ENCODE results near the gene DNAH3. TPM values are rescaled to one million over a fixed set of nuclear protein-coding genes. Genes with fewer than 3 reads are reported as not detected.
A peak's percentile ranks its signal among the peaks of the same experiment; 100 is the strongest.

The DNAH3 gene
- total and polyA plus RNA-seq, 2 of the 13 experiments (the other 11 are each of a cell fraction or from before 2014, with no cell fraction given) = 0.07 to 0.08 TPM

DNA sequence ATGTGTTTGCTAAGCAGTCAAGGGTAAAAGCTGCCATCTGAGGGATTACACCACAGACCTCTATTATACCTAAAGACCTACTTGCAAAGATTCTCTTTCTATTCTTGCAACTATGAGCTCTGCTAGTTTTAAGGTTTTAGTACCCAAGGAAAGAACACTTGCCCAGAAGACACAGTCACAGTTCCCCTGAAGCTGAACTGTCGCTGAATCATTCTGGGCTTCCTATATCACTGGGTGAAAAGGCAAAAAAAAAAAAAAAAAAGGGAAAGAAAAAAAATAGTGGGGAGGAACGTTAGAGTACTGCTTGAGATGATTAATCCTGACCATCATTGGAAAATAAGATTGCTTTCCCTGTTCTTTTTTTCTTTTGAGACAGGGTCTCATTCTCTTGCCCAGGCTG is 212.2 kb downstream of the DNAH3 start:
- H2AFZ ChIP-seq (ENCODE audit: low read length) = no peak overlapping the region
- no peak overlapping the region for H3K9ac ChIP-seq (ENCODE audit: insufficient read depth, low read depth, low read length)
- in situ Hi-C loops (cut with HindIII; ENCODE audit: extremely low pct_ligation_motif_present, low pct_unique_long_range_greater_than_20kb) = no loop called here
- peaks cover 1 to 4% of the 10 kb centered on the region in 2 experiments; a peak in 1 of 5 replicates for H3K27me3 ChIP-seq (ENCODE audit: control insufficient read depth in 1 of 2, insufficient read depth in 2 of 2, low read length in 2 of 2)
- no peaks in the 10 kb centered on the region for H3K9me3 ChIP-seq (ENCODE audit: low read length)
- intact Hi-C loops (cut with micrococcal nuclease; ENCODE audit: unreplicated experiment) = no loop called here
- no peaks in the 10 kb centered on the region for H4K20me1 ChIP-seq (ENCODE audit: insufficient read depth, low read length)
- H3K27ac ChIP-seq (ENCODE audit: extremely low read length, insufficient read depth, low read length) = no peak overlapping the region
- H3K4me1 ChIP-seq (ENCODE audit: insufficient read depth, low read length) = peaks cover 11% of the 10 kb centered on the region
- no peaks in the 10 kb centered on the region for H3K79me2 ChIP-seq (ENCODE audit: insufficient read depth, low read length)
- CTCF ChIA-PET (ENCODE audit: low intra/inter-chr PET ratio, low total read pairs) = no interaction called here
- no peak overlapping the region for H3K4me3 ChIP-seq (replicated peaks in 1 of 3; ENCODE audit: insufficient read depth in 1 of 3, low read depth in 2 of 3, low read length in 3 of 3)
- POLR2A ChIA-PET = no interaction called here
- ATAC-seq = no peak
- BruUV-seq (replicated peaks) = no TSS peak
- H3K4me2 ChIP-seq (ENCODE audit: low read depth, low read length) = no peak overlapping the region; the same call in 1 of the 2 replicates
- H3K36me3 ChIP-seq (replicated peaks in 1 of 2; ENCODE audit: control insufficient read depth in 1 of 2, insufficient read depth in 2 of 2, low read length in 2 of 2) = no peaks in the 10 kb centered on the region
- WGBS (ENCODE audit: low lambda C conversion rate) = 15% methylated on average over 2 of the region's 2 CpGs
- no peak for FAIRE-seq
- TF ChIP-seq, protein P1, sequence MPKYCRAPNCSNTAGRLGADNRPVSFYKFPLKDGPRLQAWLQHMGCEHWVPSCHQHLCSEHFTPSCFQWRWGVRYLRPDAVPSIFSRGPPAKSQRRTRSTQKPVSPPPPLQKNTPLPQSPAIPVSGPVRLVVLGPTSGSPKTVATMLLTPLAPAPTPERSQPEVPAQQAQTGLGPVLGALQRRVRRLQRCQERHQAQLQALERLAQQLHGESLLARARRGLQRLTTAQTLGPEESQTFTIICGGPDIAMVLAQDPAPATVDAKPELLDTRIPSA (CRISPR knock-in tag; IDR thresholded peaks at IDR 0.05; ENCODE audit: borderline replicate concordance) = no peak
- no peak for DNase-seq (ENCODE audit: low spot score)

- intact Hi-C loops (cut with micrococcal nuclease; ENCODE audit: unreplicated experiment) (no loop called here), in situ Hi-C loops (cut with HindIII; ENCODE audit: extremely low pct_ligation_motif_present, low pct_unique_long_range_greater_than_20kb) (no loop called here)
- ChIA-PET POLR2A (no interaction called here), CTCF (ENCODE audit: low intra/inter-chr PET ratio, low total read pairs) (no interaction called here)
- BruUV-seq (replicated peaks) = no TSS peak
- H4K20me1 ChIP-seq (ENCODE audit: insufficient read depth, low read length) = no peaks in the 10 kb centered on the region
- WGBS (ENCODE audit: low lambda C conversion rate) = 7% methylated on average over 6 of the region's 6 CpGs
- H3K4me2 ChIP-seq (ENCODE audit: low read depth, low read length) = no peak overlapping the region
- no peak overlapping the region for H3K27ac ChIP-seq (ENCODE audit: extremely low read length, insufficient read depth, low read length)
- no peaks in the 10 kb centered on the region for H3K36me3 ChIP-seq (replicated peaks in 1 of 2; ENCODE audit: control insufficient read depth in 1 of 2, insufficient read depth in 2 of 2, low read length in 2 of 2)
- FAIRE-seq = no peak
- H3K9me3 ChIP-seq (ENCODE audit: low read length) = no peaks in the 10 kb centered on the region
- no peak for ATAC-seq
- H3K9ac ChIP-seq (ENCODE audit: insufficient read depth, low read depth, low read length) = no peak overlapping the region
- no peak overlapping the region for H2AFZ ChIP-seq (ENCODE audit: low read length)
- DNase-seq (ENCODE audit: low spot score) = peak; percentile 35
- H3K27me3 ChIP-seq (ENCODE audit: control insufficient read depth in 1 of 2, insufficient read depth in 2 of 2, low read length in 2 of 2) = peaks cover 1 to 4% of the 10 kb centered on the region in 2 experiments; a peak in 1 of 5 replicates
- H3K4me1 ChIP-seq (ENCODE audit: insufficient read depth, low read length) = peaks cover 11% of the 10 kb centered on the region
- H3K4me3 ChIP-seq (replicated peaks in 1 of 3; ENCODE audit: insufficient read depth in 1 of 3, low read depth in 2 of 3, low read length in 3 of 3) = no peak overlapping the region
- H3K79me2 ChIP-seq (ENCODE audit: insufficient read depth, low read length) = no peaks in the 10 kb centered on the region
- TF ChIP-seq, protein P2, sequence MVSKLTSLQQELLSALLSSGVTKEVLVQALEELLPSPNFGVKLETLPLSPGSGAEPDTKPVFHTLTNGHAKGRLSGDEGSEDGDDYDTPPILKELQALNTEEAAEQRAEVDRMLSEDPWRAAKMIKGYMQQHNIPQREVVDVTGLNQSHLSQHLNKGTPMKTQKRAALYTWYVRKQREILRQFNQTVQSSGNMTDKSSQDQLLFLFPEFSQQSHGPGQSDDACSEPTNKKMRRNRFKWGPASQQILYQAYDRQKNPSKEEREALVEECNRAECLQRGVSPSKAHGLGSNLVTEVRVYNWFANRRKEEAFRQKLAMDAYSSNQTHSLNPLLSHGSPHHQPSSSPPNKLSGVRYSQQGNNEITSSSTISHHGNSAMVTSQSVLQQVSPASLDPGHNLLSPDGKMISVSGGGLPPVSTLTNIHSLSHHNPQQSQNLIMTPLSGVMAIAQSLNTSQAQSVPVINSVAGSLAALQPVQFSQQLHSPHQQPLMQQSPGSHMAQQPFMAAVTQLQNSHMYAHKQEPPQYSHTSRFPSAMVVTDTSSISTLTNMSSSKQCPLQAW (CRISPR knock-in tag; IDR thresholded peaks at IDR 0.05) = 0 out of 2 replicates have a peak, but pooled peaks have one; percentile 21
- 0 out of 2 replicates have a peak, but pooled peaks have one; percentile 13 for TF ChIP-seq HDAC2 (CRISPR knock-in tag; IDR thresholded peaks at IDR 0.05)
- no peak for TF ChIP-seq ZNF574 (CRISPR knock-in tag; IDR thresholded peaks at IDR 0.05)
Observed at GRCh38 chr16:20937736-20938135, 212.9 kb downstream of the DNAH3 start.

Data from HepG2 (cell line).